ENCODE data around the gene TMEM101. TPM values are rescaled to one million over a fixed set of nuclear protein-coding genes. Genes with fewer than 3 reads are reported as not detected.
A peak's percentile ranks its signal among the peaks of the same experiment; 100 is the strongest.
"Not testable (repeated sequence)": the region's sequence is repeated elsewhere in the genome, so short reads cannot be mapped to it uniquely, and the experiment has no call there.

Gene TMEM101
- polyA plus RNA-seq, 1 donor (not counting 4 experiments of a cell fraction or from before 2014, with no cell fraction given), result 20.1 TPM

- dilution Hi-C loops (cut with MboI; ENCODE audit: extremely low pct_ligation_motif_present, low sequenced_read_pairs), result no loop called here
- Histone ChIP-seq H4K20me1 (ENCODE audit: control insufficient read depth, extremely low read depth, insufficient read depth, low read length) (peaks cover 2% of the 10 kb centered on the region), H3K27ac (ENCODE audit: control insufficient read depth, insufficient read depth, low read length) (no peak overlapping the region), H3K27me3 (ENCODE audit: control insufficient read depth, extremely low read depth, insufficient read depth, low read length) (no peaks in the 10 kb centered on the region), H3K9ac (ENCODE audit: control insufficient read depth, extremely low read depth, insufficient read depth, low read length) (no peak overlapping the region), H3K4me2 (ENCODE audit: control insufficient read depth, extremely low read depth, insufficient read depth, low read depth, low read length) (no peak overlapping the region), H3K36me3 (ENCODE audit: control insufficient read depth in 2 of 2, extremely low read depth in 1 of 2, insufficient read depth in 2 of 2, low read length in 2 of 2) (peaks cover 12 to 18% of the 10 kb centered on the region in 2 experiments), H3K4me1 (ENCODE audit: control insufficient read depth, extremely low read depth, insufficient read depth, low read length) (peaks cover 23% of the 10 kb centered on the region), H2AFZ (ENCODE audit: control insufficient read depth, low read length) (no peak overlapping the region), H3K4me3 (ENCODE audit: control insufficient read depth in 2 of 3, extremely low read depth in 1 of 3, insufficient read depth in 2 of 3, low read depth in 1 of 3, low read length in 3 of 3) (no peak overlapping the region), H3K9me3 (ENCODE audit: control insufficient read depth, low read depth, low read length) (no peaks in the 10 kb centered on the region), H3K9me1 (ENCODE audit: control insufficient read depth, extremely low read depth, insufficient read depth, low read length) (peaks cover 2% of the 10 kb centered on the region), H3K79me2 (ENCODE audit: control insufficient read depth, insufficient read depth, low read length) (peaks cover 35% of the 10 kb centered on the region)
- DNase-seq (ENCODE audit: low read depth, low spot score), result no peak
- TF ChIP-seq EZH2 (IDR thresholded peaks at IDR 0.05; ENCODE audit: low read length), result no peak
- TF ChIP-seq CTCF (optimal IDR thresholded peaks at IDR 0.05 in 1 of 3, IDR thresholded peaks at IDR 0.05 in 1 of 3, conservative IDR thresholded peaks at IDR 0.05 in 1 of 3; ENCODE audit: extremely low read depth in 1 of 3, insufficient read depth in 2 of 3, low read length in 3 of 3), result no peak
- FAIRE-seq, result no peak
Measured at GRCh38 chr17:44038604-44039011, 23.8 kb upstream of the TMEM101 start.

GRCh38 chr17:44037471-44037870 is 22.7 kb upstream of the TMEM101 start:
- H3K27me3 ChIP-seq (ENCODE audit: control insufficient read depth, extremely low read depth, insufficient read depth, low read length), result no peaks in the 10 kb centered on the region
- FAIRE-seq (no peak), DNase-seq (ENCODE audit: low read depth, low spot score) (no peak)
- peaks cover 23% of the 10 kb centered on the region for H3K4me1 ChIP-seq (ENCODE audit: control insufficient read depth, extremely low read depth, insufficient read depth, low read length)
- no peak overlapping the region for H2AFZ ChIP-seq (ENCODE audit: control insufficient read depth, low read length)
- no peak overlapping the region for H3K4me2 ChIP-seq (ENCODE audit: control insufficient read depth, extremely low read depth, insufficient read depth, low read depth, low read length)
- dilution Hi-C loops (cut with MboI; ENCODE audit: extremely low pct_ligation_motif_present, low sequenced_read_pairs), result no loop called here
- no peak overlapping the region for H3K9ac ChIP-seq (ENCODE audit: control insufficient read depth, extremely low read depth, insufficient read depth, low read length)
- peaks cover 2% of the 10 kb centered on the region for H4K20me1 ChIP-seq (ENCODE audit: control insufficient read depth, extremely low read depth, insufficient read depth, low read length)
- H3K36me3 ChIP-seq (ENCODE audit: control insufficient read depth in 2 of 2, extremely low read depth in 1 of 2, insufficient read depth in 2 of 2, low read length in 2 of 2), result peaks cover 18% of the 10 kb centered on the region in 2 experiments
- peaks cover 2% of the 10 kb centered on the region for H3K9me1 ChIP-seq (ENCODE audit: control insufficient read depth, extremely low read depth, insufficient read depth, low read length)
- no peak overlapping the region for H3K4me3 ChIP-seq (ENCODE audit: control insufficient read depth in 2 of 3, extremely low read depth in 1 of 3, insufficient read depth in 2 of 3, low read depth in 1 of 3, low read length in 3 of 3)
- H3K79me2 ChIP-seq (ENCODE audit: control insufficient read depth, insufficient read depth, low read length), result peaks cover 26% of the 10 kb centered on the region
- TF ChIP-seq EZH2 (IDR thresholded peaks at IDR 0.05; ENCODE audit: low read length) (no peak), CTCF (optimal IDR thresholded peaks at IDR 0.05 in 1 of 3, IDR thresholded peaks at IDR 0.05 in 1 of 3, conservative IDR thresholded peaks at IDR 0.05 in 1 of 3; ENCODE audit: extremely low read depth in 1 of 3, insufficient read depth in 2 of 3, low read length in 3 of 3) (no peak)
- H3K27ac ChIP-seq (ENCODE audit: control insufficient read depth, insufficient read depth, low read length), result no peak overlapping the region
- no peaks in the 10 kb centered on the region for H3K9me3 ChIP-seq (ENCODE audit: control insufficient read depth, low read depth, low read length)

GRCh38 chr17:44034688-44035087 is 19.9 kb upstream of the TMEM101 start:
- H2AFZ ChIP-seq (ENCODE audit: control insufficient read depth, low read length); H3K4me1 ChIP-seq (ENCODE audit: control insufficient read depth, extremely low read depth, insufficient read depth, low read length); H3K4me2 ChIP-seq (ENCODE audit: control insufficient read depth, extremely low read depth, insufficient read depth, low read depth, low read length); H3K9me1 ChIP-seq (ENCODE audit: control insufficient read depth, extremely low read depth, insufficient read depth, low read length); H3K9ac ChIP-seq (ENCODE audit: control insufficient read depth, extremely low read depth, insufficient read depth, low read length); DNase-seq (ENCODE audit: low read depth, low spot score); H3K27ac ChIP-seq (ENCODE audit: control insufficient read depth, insufficient read depth, low read length); H4K20me1 ChIP-seq (ENCODE audit: control insufficient read depth, extremely low read depth, insufficient read depth, low read length); H3K9me3 ChIP-seq (ENCODE audit: control insufficient read depth, low read depth, low read length); dilution Hi-C loops (cut with MboI; ENCODE audit: extremely low pct_ligation_motif_present, low sequenced_read_pairs); H3K79me2 ChIP-seq (ENCODE audit: control insufficient read depth, insufficient read depth, low read length); H3K4me3 ChIP-seq (ENCODE audit: control insufficient read depth in 2 of 3, extremely low read depth in 1 of 3, insufficient read depth in 2 of 3, low read depth in 1 of 3, low read length in 3 of 3); H3K27me3 ChIP-seq (ENCODE audit: control insufficient read depth, extremely low read depth, insufficient read depth, low read length): not testable (repeated sequence)
- peaks cover 21 to 27% of the 10 kb centered on the region in 2 experiments for H3K36me3 ChIP-seq (ENCODE audit: control insufficient read depth in 2 of 2, extremely low read depth in 1 of 2, insufficient read depth in 2 of 2, low read length in 2 of 2)
- peak; percentile 61 for FAIRE-seq
